ENCODE data around the gene ST7.

DNA sequence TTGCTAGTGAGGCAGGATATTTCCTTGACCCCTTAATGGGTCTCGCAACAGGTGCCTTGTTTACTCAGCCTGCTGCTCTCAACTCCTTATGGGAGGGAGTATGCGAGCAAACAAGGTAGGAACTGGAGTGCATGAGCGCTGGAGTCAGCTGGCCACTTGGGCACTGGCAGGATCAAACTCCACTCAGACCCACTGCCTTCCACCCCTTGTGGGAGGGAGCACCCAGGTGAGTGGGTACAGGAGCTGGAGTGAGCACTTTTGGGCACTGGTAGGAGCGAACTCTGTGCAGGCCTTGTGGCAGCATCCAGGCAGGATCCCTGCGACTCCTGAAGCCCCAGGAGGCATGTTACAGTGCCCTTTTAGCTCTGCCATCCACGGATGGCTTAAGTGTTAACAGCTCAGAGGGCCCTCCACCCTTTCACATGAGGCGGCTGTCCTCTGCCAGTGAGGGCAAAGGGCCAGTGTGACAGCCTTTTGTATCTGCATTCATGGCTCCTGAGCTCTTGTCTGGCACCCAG lies 123.2 kb downstream of the ST7 start:
- TF ChIP-seq SATB2 (CRISPR knock-in tag; IDR thresholded peaks at IDR 0.05) (no peak), EZH2 (conservative IDR thresholded peaks at IDR 0.05; ENCODE audit: low read depth, low read length) (no peak)
